ENCODE measurements around the gene UBASH3A.

The UBASH3A gene

GRCh38 chr21:42390696-42391095, 13.0 kb upstream of the UBASH3A start:
- no peak overlapping the region for H3K4me3 Mint-ChIP-seq
- no peak overlapping the region for H3K27ac Mint-ChIP-seq
- no peaks in the 10 kb centered on the region for H3K36me3 Mint-ChIP-seq (ENCODE audit: low read depth)
- peaks cover 4% of the 10 kb centered on the region for H3K27me3 Mint-ChIP-seq
- no peaks in the 10 kb centered on the region for H3K9me3 Mint-ChIP-seq
- intact Hi-C loops (cut with micrococcal nuclease): no loop called here
- H3K4me1 Mint-ChIP-seq (ENCODE audit: low read depth): peaks cover 19% of the 10 kb centered on the region

- intact Hi-C loops (cut with micrococcal nuclease): no loop called here
- Mint-ChIP-seq H3K9me3 (no peaks in the 10 kb centered on the region), H3K36me3 (ENCODE audit: low read depth) (no peaks in the 10 kb centered on the region), H3K4me1 (ENCODE audit: low read depth) (peaks cover 16% of the 10 kb centered on the region), H3K27ac (no peak overlapping the region), H3K27me3 (peaks cover 4% of the 10 kb centered on the region), H3K4me3 (no peak overlapping the region)
Measured at GRCh38 chr21:42391297-42391696, 12.4 kb upstream of the UBASH3A start.

- H3K4me3 Mint-ChIP-seq: no peak overlapping the region
- H3K27me3 Mint-ChIP-seq: peaks cover 4% of the 10 kb centered on the region
- peaks cover 2% of the 10 kb centered on the region for H3K4me1 Mint-ChIP-seq (ENCODE audit: low read depth)
- H3K9me3 Mint-ChIP-seq: no peaks in the 10 kb centered on the region
- no peak overlapping the region for H3K27ac Mint-ChIP-seq
- no peaks in the 10 kb centered on the region for H3K36me3 Mint-ChIP-seq (ENCODE audit: low read depth)
- intact Hi-C loops (cut with micrococcal nuclease): no loop called here
Measured at GRCh38 chr21:42392731-42393442, 10.8 kb upstream of the UBASH3A start.

GRCh38 chr21:42393443-42393950, 10.2 kb upstream of the UBASH3A start:
- Mint-ChIP-seq H3K36me3 (ENCODE audit: low read depth) (no peaks in the 10 kb centered on the region), H3K27me3 (peaks cover 4% of the 10 kb centered on the region), H3K9me3 (no peaks in the 10 kb centered on the region), H3K4me3 (no peak overlapping the region), H3K4me1 (ENCODE audit: low read depth) (no peaks in the 10 kb centered on the region), H3K27ac (no peak overlapping the region)
- intact Hi-C loops (cut with micrococcal nuclease): no loop called here

- Mint-ChIP-seq H3K27ac (no peak overlapping the region), H3K9me3 (no peaks in the 10 kb centered on the region), H3K4me3 (no peak overlapping the region), H3K36me3 (ENCODE audit: low read depth) (no peaks in the 10 kb centered on the region), H3K27me3 (peaks cover 4% of the 10 kb centered on the region), H3K4me1 (ENCODE audit: low read depth) (no peaks in the 10 kb centered on the region)
- intact Hi-C loops (cut with micrococcal nuclease): no loop called here
Measured at GRCh38 chr21:42395302-42395701, 8.4 kb upstream of the UBASH3A start.

- no peak within 1 kb of the TSS for H3K4me3 Mint-ChIP-seq
- H3K27ac Mint-ChIP-seq: no peak within 1 kb of the TSS
- H3K4me1 Mint-ChIP-seq (ENCODE audit: low read depth): no peaks in the 10 kb centered on the region
- H3K36me3 Mint-ChIP-seq (ENCODE audit: low read depth): no peaks in the 10 kb centered on the region
- intact Hi-C loops (cut with micrococcal nuclease): no loop called here
- H3K9me3 Mint-ChIP-seq: no peaks in the 10 kb centered on the region
- H3K27me3 Mint-ChIP-seq: peaks cover 2% of the 10 kb centered on the region
Measured at GRCh38 chr21:42395905-42396651, 7.6 kb upstream of the UBASH3A start, which contains the start of gene TMPRSS3. Gene TMPRSS3, minus strand, starts transcription at chr21:42396052. Its CDS starts 635 bp downstream, at chr21:42395417.

GRCh38 chr21:42396799-42397745, 6.6 kb upstream of the UBASH3A start:
- H3K27ac Mint-ChIP-seq: no peak overlapping the region
- no peaks in the 10 kb centered on the region for H3K4me1 Mint-ChIP-seq (ENCODE audit: low read depth)
- no peaks in the 10 kb centered on the region for H3K9me3 Mint-ChIP-seq
- H3K27me3 Mint-ChIP-seq: peaks cover 2% of the 10 kb centered on the region
- no peak overlapping the region for H3K4me3 Mint-ChIP-seq
- H3K36me3 Mint-ChIP-seq (ENCODE audit: low read depth): no peaks in the 10 kb centered on the region
- intact Hi-C loops (cut with micrococcal nuclease): no loop called here

- no peaks in the 10 kb centered on the region for H3K36me3 Mint-ChIP-seq (ENCODE audit: low read depth)
- H3K9me3 Mint-ChIP-seq: no peaks in the 10 kb centered on the region
- H3K27ac Mint-ChIP-seq: no peak overlapping the region
- intact Hi-C loops (cut with micrococcal nuclease): no loop called here
- no peaks in the 10 kb centered on the region for H3K27me3 Mint-ChIP-seq
- no peaks in the 10 kb centered on the region for H3K4me1 Mint-ChIP-seq (ENCODE audit: low read depth)
- H3K4me3 Mint-ChIP-seq: no peak overlapping the region
Measured at GRCh38 chr21:42397746-42398394, 5.8 kb upstream of the UBASH3A start.

GRCh38 chr21:42398436-42399028, 5.2 kb upstream of the UBASH3A start:
- no peaks in the 10 kb centered on the region for H3K27me3 Mint-ChIP-seq
- H3K4me1 Mint-ChIP-seq (ENCODE audit: low read depth): no peaks in the 10 kb centered on the region
- no peaks in the 10 kb centered on the region for H3K9me3 Mint-ChIP-seq
- H3K27ac Mint-ChIP-seq: no peak overlapping the region
- intact Hi-C loops (cut with micrococcal nuclease): no loop called here
- no peak overlapping the region for H3K4me3 Mint-ChIP-seq
- no peaks in the 10 kb centered on the region for H3K36me3 Mint-ChIP-seq (ENCODE audit: low read depth)

- Mint-ChIP-seq H3K9me3 (no peaks in the 10 kb centered on the region), H3K36me3 (ENCODE audit: low read depth) (no peaks in the 10 kb centered on the region), H3K4me3 (no peak overlapping the region), H3K27ac (no peak overlapping the region), H3K27me3 (no peaks in the 10 kb centered on the region), H3K4me1 (ENCODE audit: low read depth) (no peaks in the 10 kb centered on the region)
- intact Hi-C loops (cut with micrococcal nuclease): no loop called here
Measured at GRCh38 chr21:42400525-42400924, 3.2 kb upstream of the UBASH3A start.

GRCh38 chr21:42401154-42401553, 2.5 kb upstream of the UBASH3A start:
- Mint-ChIP-seq H3K36me3 (ENCODE audit: low read depth) (no peaks in the 10 kb centered on the region), H3K9me3 (no peaks in the 10 kb centered on the region), H3K27ac (no peak overlapping the region), H3K4me3 (no peak overlapping the region), H3K4me1 (ENCODE audit: low read depth) (peaks cover 4% of the 10 kb centered on the region), H3K27me3 (no peaks in the 10 kb centered on the region)
- intact Hi-C loops (cut with micrococcal nuclease): no loop called here

- Mint-ChIP-seq H3K4me3 (no peak overlapping the region), H3K9me3 (no peaks in the 10 kb centered on the region), H3K4me1 (ENCODE audit: low read depth) (peaks cover 11% of the 10 kb centered on the region), H3K27ac (no peak overlapping the region), H3K27me3 (no peaks in the 10 kb centered on the region), H3K36me3 (ENCODE audit: low read depth) (no peaks in the 10 kb centered on the region)
- intact Hi-C loops (cut with micrococcal nuclease): no loop called here
Measured at GRCh38 chr21:42401820-42402251, 1.9 kb upstream of the UBASH3A start.

- H3K9me3 Mint-ChIP-seq: no peaks in the 10 kb centered on the region
- intact Hi-C loops (cut with micrococcal nuclease): no loop called here
- no peak overlapping the region for H3K4me3 Mint-ChIP-seq
- H3K27me3 Mint-ChIP-seq: no peaks in the 10 kb centered on the region
- H3K36me3 Mint-ChIP-seq (ENCODE audit: low read depth): no peaks in the 10 kb centered on the region
- peaks cover 11% of the 10 kb centered on the region for H3K4me1 Mint-ChIP-seq (ENCODE audit: low read depth)
- H3K27ac Mint-ChIP-seq: no peak overlapping the region
Measured at GRCh38 chr21:42404539-42404938, 837 bp downstream of the UBASH3A start.

Measured in dendritic cell treated with granulocyte-macrophage colony-stimulating factor and Interleukin-4, amounts not matched to agents 40 ng/mL and 50 ng/mL, for 4 days (primary cell).